GM19099 (cell line): ENCODE results near the gene DGKI.

ENCODE experiments used
- POLR2A ChIP-seq: IDR thresholded peaks from 3 replicates; pipeline ENCODE4 v1.6.1; 2011; ENCODE audit warnings: low read depth; ENCODE audit not compliant: insufficient read length; ENCODE audit errors: extremely low read depth

Gene DGKI

GRCh38 chr7:137523171-137523570 lies 323.6 kb downstream of the DGKI start:
- no peak for TF ChIP-seq POLR2A

DNA sequence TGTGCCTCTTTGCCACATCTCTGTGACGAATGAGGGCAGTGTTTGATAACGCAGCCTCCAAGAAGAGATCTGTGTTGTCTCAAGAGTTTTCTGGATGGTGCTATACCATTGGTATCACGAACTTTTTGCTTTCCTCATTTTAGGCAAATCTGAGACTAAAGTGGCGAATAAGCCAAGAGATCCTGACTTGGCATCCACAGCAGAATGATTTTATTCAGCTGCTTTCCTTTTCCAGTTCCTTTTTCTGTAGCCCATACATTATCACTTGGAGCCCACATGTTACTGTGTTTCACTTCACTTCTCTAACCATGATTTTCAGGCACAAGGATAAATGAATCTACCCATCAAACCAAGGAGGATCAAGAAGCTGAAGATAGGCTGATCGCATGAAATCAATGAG lies 325.3 kb downstream of the DGKI start:
- TF ChIP-seq POLR2A = no peak

DNA sequence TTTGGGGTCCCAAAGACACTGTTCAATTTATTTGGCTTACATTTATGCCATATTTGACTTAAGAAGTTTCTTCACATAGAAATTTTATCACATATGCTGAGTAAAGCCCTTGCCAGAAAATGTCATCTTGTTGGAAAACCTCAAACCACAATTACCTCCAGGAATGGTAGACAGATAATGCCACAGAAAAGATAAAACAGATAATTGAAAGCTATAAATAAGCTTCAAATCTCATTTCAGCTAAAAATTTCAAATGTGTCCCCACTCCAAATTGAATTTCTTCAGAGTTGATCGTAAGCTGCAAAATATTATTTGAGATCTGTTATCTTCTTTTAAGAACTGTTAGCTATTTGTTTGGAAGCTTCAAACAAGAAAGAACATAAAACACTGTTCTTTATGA lies 326.8 kb downstream of the DGKI start:
- no peak for TF ChIP-seq POLR2A

GRCh38 chr7:137519181-137519691 lies 327.5 kb downstream of the DGKI start:
- TF ChIP-seq POLR2A = no peak

DNA sequence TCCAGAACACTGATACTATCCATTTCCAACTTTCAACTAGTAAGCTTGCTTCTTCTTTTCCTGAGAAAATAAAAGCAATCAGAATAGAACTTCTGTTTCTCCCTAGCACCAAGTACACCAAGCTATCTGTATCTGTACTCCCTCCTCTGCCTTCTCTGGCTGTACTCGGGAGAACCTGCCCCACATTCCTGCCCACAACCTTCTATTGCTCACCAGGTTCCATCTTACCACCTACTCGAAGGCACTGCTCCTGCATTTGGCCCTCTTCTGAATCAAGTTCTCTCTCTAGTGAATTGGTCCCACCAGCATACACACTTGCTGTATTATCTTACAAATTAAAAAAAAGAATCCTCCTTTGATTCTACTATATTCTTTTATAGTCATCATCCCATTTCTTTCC lies 333.7 kb downstream of the DGKI start:
- no peak for TF ChIP-seq POLR2A

- no peak for TF ChIP-seq POLR2A
Observed at GRCh38 chr7:137507096-137507495, 339.7 kb downstream of the DGKI start.

DNA sequence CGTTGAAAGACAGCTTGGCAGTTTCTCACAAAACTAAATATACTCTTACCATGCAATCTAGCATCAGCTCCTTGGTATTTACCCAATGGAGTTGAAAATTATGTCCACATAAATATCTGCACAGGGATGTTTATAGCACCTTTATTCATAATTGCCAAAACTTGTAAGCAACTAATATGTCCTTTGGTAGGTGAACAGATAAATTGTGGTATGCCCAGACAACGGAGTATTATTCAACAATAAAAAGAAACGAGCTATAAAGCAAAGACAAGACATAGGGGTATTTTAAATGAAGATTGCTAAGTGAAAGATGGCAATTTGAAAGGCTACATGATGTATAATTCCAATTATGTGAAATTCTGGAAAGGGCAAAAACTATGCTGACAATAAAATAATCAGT lies 340.7 kb downstream of the DGKI start:
- no peak for TF ChIP-seq POLR2A

DNA sequence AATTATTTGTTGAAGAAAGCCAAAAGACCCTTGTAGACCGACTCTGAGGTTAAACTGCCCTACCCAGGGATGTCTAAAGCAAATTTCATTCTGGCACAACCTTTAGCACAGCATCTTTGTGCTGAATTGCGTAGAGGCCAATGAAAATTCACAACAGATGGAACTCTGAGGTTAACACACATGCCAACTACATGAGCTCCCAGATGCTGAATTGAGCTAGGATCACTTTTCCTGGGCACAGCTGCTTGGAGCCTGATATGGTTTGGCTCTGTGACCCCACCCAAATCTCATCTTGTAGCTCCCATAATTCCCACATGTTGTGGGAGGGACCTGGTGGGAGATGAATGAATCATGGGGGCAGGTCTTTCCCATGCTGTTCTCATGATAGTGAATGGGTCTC lies 345.2 kb downstream of the DGKI start:
- TF ChIP-seq POLR2A = no peak

- no peak for TF ChIP-seq POLR2A
Observed at GRCh38 chr7:137492889-137493288, 353.9 kb downstream of the DGKI start.

- no peak for TF ChIP-seq POLR2A
Observed at GRCh38 chr7:137489880-137490279, 356.9 kb downstream of the DGKI start.

GRCh38 chr7:137488038-137488437 lies 358.7 kb downstream of the DGKI start:
- TF ChIP-seq POLR2A = no peak

GRCh38 chr7:137485818-137486217 lies 361.0 kb downstream of the DGKI start:
- TF ChIP-seq POLR2A = no peak

DNA sequence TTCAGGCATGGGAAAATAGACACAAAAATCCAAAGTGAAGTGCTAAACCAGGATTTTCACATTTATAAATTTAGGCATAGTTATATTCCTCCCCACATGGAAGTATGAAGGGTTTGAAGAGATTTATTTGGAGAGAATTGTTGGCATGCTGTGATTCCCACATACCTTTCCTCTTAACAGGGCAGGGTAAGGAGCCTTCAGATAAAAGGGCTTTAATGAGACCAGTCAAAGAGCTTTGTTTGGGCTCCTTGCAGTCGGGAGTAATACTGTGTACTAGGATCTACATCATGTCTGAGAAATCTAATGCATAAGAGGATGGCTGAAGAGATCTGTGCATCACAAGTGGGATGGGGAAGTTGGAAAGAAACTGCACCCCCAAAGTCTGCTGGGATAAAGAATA lies 362.4 kb downstream of the DGKI start:
- TF ChIP-seq POLR2A = no peak

- TF ChIP-seq POLR2A = no peak
Observed at GRCh38 chr7:137482466-137482865, 364.3 kb downstream of the DGKI start.

DNA sequence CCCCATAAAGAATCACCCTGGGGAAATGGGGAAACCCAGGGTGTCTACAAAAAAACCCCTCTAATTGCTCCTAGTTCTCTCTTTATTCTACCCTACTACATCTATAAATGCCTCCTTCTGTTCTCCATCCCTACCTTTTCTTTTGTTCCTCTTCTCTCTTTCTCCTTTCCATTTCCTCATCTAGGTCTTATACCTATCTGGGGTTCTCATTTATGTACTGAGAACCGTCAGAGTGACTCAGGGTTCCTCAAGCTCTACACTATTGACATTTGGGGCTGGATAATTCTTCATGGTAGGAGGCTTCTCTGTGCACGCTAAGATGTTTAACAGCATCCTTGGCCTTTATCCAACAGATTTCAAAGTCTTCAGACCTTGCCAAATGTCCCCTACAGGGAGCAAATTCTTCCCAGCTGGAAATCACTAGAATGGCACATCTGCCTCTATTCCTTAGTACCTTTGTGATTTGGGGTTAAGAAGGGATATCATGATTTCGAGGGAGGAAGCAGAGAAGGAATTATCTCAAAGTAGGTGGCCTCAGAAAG lies 365.9 kb downstream of the DGKI start:
- no peak for TF ChIP-seq POLR2A

DNA sequence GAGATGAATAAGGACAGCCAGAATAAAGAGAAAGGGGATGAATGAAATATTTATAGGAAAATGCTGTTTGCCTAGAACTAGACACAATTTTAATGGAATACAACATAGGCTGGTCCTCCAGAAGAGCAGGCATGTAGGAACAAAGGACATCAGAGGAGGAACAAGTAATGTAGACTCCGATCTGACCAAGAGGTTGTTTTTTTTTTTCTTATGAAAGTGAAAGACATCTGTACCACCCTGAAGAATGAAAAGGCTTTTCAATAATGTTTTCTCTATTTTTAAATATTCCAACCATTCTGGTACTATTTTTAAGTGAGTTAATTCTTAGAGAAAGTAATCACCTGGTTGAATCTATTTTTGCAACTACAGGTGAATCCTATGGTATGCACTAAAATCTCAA lies 366.4 kb downstream of the DGKI start:
- TF ChIP-seq POLR2A = no peak

GRCh38 chr7:137476937-137477336 lies 369.8 kb downstream of the DGKI start:
- no peak for TF ChIP-seq POLR2A
